WTC11 (cell line): ENCODE data around the gene PIGS. TPM values are rescaled to one million over a fixed set of nuclear protein-coding genes. Genes with fewer than 3 reads are reported as not detected.

Experiments used
- ATAC-seq: fragments of 200-7000 bp; cut with Tn5 transposase; 2 replicates; pipeline ENCODE4 v1.10.0; 2021; ENCODE audit warnings: mild to moderate bottlenecking, moderate library complexity
- CTCF ChIA-PET: fragments of 300-600 bp; sonication (Branson Sonifier 250); formaldehyde crosslinking; loops from one replicate; lab custom pipeline; 2021; ENCODE audit warnings: antibody characterized with exemption; lab: Charles Lee
- POLR2A ChIA-PET: fragments of 350-600 bp; sonication (Branson Sonifier 250); formaldehyde crosslinking; loops from one replicate; lab custom pipeline; 2021; ENCODE audit warnings: antibody characterized with exemption; lab: Charles Lee
- DNase-seq: peaks from one replicate; pipeline ENCODE4 v3.0.0; 2021; ENCODE audit warnings: low spot score
- H3K27ac Mint-ChIP-seq: 2 replicates; pipeline ENCODE4 v1.8.0; 2021; ENCODE audit warnings: mixed read lengths
- H3K27me3 Mint-ChIP-seq: 2 replicates; pipeline ENCODE4 v1.8.0; 2021; ENCODE audit warnings: low read depth, mild to moderate bottlenecking, moderate library complexity, mixed read lengths
- H3K36me3 Mint-ChIP-seq: 2 replicates; pipeline ENCODE4 v1.8.0; 2021; ENCODE audit warnings: mixed read lengths
- H3K4me1 Mint-ChIP-seq: 2 replicates; pipeline ENCODE4 v1.8.0; 2022; ENCODE audit warnings: mixed read lengths
- H3K4me3 Mint-ChIP-seq: 2 replicates; pipeline ENCODE4 v1.8.0; 2021; ENCODE audit warnings: mild to moderate bottlenecking, moderate library complexity, mixed read lengths
- H3K9me3 Mint-ChIP-seq: 2 replicates; pipeline ENCODE4 v1.8.0; 2021; ENCODE audit warnings: mixed read lengths
- CREB1 ChIP-seq: sonication (generic); formaldehyde crosslinking; IDR thresholded peaks from 2 replicates; pipeline ENCODE4 v1.8.0; 2023; ENCODE audit warnings: mild to moderate bottlenecking, missing genetic modification reagents
- CREM ChIP-seq: sonication (generic); formaldehyde crosslinking; IDR thresholded peaks from 2 replicates; pipeline ENCODE4 v1.8.1; 2022; ENCODE audit warnings: mild to moderate bottlenecking, missing genetic modification reagents, moderate library complexity
- NR3C1 ChIP-seq: sonication (generic); formaldehyde crosslinking; conservative IDR thresholded peaks from 2 replicates; pipeline ENCODE4 v1.8.1; 2023; ENCODE audit warnings: low read depth, mild to moderate bottlenecking, missing genetic modification reagents
- PRDM15 ChIP-seq: sonication (generic); formaldehyde crosslinking; IDR thresholded peaks from 2 replicates; pipeline ENCODE4 v1.8.0; 2022; ENCODE audit warnings: missing genetic modification reagents
- RORB ChIP-seq: fragments of 250-450 bp; sonication (Bioruptor Pico); IDR thresholded peaks from 2 replicates; pipeline ENCODE4 v1.9.0; 2021; ENCODE audit warnings: mild to moderate bottlenecking
- TEAD4 ChIP-seq: sonication (generic); formaldehyde crosslinking; IDR thresholded peaks from 2 replicates; pipeline ENCODE4 v1.8.0; 2022; ENCODE audit warnings: mild to moderate bottlenecking, missing genetic modification reagents
- ZNF138 ChIP-seq: sonication (generic); formaldehyde crosslinking; conservative IDR thresholded peaks from 2 replicates; pipeline ENCODE4 v1.8.1; 2022; ENCODE audit warnings: mild to moderate bottlenecking, moderate library complexity, missing genetic modification reagents
- ZNF281 ChIP-seq: sonication (generic); formaldehyde crosslinking; IDR thresholded peaks from 2 replicates; pipeline ENCODE4 v1.8.0; 2023; ENCODE audit warnings: mild to moderate bottlenecking, missing genetic modification reagents
- ZNF317 ChIP-seq: sonication (generic); formaldehyde crosslinking; IDR thresholded peaks from 2 replicates; pipeline ENCODE4 v1.8.1; 2023; ENCODE audit warnings: low read depth, mild to moderate bottlenecking, moderate library complexity, missing genetic modification reagents, borderline replicate concordance
- ZNF425 ChIP-seq: fragments of 250-450 bp; sonication (Bioruptor Pico); conservative IDR thresholded peaks from 2 replicates; pipeline ENCODE4 v1.9.0; 2021; ENCODE audit warnings: mild to moderate bottlenecking
- ZSCAN18 ChIP-seq: fragments of 250-450 bp; sonication (Bioruptor Pico); IDR thresholded peaks from 2 replicates; pipeline ENCODE4 v2.1.2; 2022; ENCODE audit warnings: mild to moderate bottlenecking, moderate library complexity
- total RNA-seq: library from RNA; stranded (reverse); gene quantifications from 3 replicates; pipeline ENCODE4 v1.2.3, GENCODE V29; 2021
- TF ChIP-seq, protein P1 (sequence below): sonication (generic); formaldehyde crosslinking; IDR thresholded peaks from 2 replicates; pipeline ENCODE4 v1.8.1; 2023; ENCODE audit warnings: mild to moderate bottlenecking, missing genetic modification reagents
- TF ChIP-seq, protein P2 (sequence below): sonication (generic); formaldehyde crosslinking; IDR thresholded peaks from 2 replicates; pipeline ENCODE4 v1.8.1; 2023; ENCODE audit warnings: mild to moderate bottlenecking, missing genetic modification reagents, moderate library complexity
- TF ChIP-seq, protein P3 (sequence below): sonication (generic); formaldehyde crosslinking; IDR thresholded peaks from 2 replicates; pipeline ENCODE4 v1.8.1; 2023; ENCODE audit warnings: mild to moderate bottlenecking, missing genetic modification reagents
- TF ChIP-seq, protein P4 (sequence below): sonication (generic); formaldehyde crosslinking; IDR thresholded peaks from 2 replicates; pipeline ENCODE4 v1.8.0; 2022; ENCODE audit warnings: mild to moderate bottlenecking, missing genetic modification reagents
- TF ChIP-seq, protein P5 (sequence below): sonication (generic); formaldehyde crosslinking; IDR thresholded peaks from 2 replicates; pipeline ENCODE4 v1.8.1; 2023; ENCODE audit warnings: mild to moderate bottlenecking, moderate library complexity, missing genetic modification reagents

PIGS gene
- total RNA-seq, 1 experiment from 2014 or later: 50.6 TPM

GRCh38 chr17:28530926-28531325 lies 40.4 kb downstream of the PIGS start:
- Mint-ChIP-seq H3K36me3 (no peaks in the 10 kb centered on the region), H3K4me3 (no peak overlapping the region), H3K27ac (no peak overlapping the region), H3K27me3 (no peaks in the 10 kb centered on the region), H3K4me1 (no peaks in the 10 kb centered on the region), H3K9me3 (no peaks in the 10 kb centered on the region)
- DNase-seq: no peak
- ChIA-PET POLR2A (interaction anchor here (0.5 kb wide), 1 partner anchor 46 kb away, joined by 4 read pairs; no protein-coding TSS in a partner anchor), CTCF (interaction anchor here (1.3 to 2.2 kb wide), 4 partner anchors 15 to 114 kb away, joined by 3 to 5 read pairs (median 4); no protein-coding TSS in a partner anchor)
- TF ChIP-seq TEAD4 (no peak), ZNF317 (CRISPR knock-in tag) (no peak), NR3C1 (no peak), ZNF425 (CRISPR knock-in tag) (no peak), CREM (CRISPR knock-in tag) (no peak), ZNF281 (CRISPR knock-in tag) (no peak), ZNF138 (CRISPR knock-in tag) (no peak), RORB (CRISPR knock-in tag) (no peak), PRDM15 (no peak), CREB1 (CRISPR knock-in tag) (no peak), ZSCAN18 (CRISPR knock-in tag) (no peak)
- TF ChIP-seq, protein P1, sequence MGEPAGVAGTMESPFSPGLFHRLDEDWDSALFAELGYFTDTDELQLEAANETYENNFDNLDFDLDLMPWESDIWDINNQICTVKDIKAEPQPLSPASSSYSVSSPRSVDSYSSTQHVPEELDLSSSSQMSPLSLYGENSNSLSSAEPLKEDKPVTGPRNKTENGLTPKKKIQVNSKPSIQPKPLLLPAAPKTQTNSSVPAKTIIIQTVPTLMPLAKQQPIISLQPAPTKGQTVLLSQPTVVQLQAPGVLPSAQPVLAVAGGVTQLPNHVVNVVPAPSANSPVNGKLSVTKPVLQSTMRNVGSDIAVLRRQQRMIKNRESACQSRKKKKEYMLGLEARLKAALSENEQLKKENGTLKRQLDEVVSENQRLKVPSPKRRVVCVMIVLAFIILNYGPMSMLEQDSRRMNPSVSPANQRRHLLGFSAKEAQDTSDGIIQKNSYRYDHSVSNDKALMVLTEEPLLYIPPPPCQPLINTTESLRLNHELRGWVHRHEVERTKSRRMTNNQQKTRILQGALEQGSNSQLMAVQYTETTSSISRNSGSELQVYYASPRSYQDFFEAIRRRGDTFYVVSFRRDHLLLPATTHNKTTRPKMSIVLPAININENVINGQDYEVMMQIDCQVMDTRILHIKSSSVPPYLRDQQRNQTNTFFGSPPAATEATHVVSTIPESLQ (CRISPR knock-in tag): no peak
- TF ChIP-seq, protein P2, sequence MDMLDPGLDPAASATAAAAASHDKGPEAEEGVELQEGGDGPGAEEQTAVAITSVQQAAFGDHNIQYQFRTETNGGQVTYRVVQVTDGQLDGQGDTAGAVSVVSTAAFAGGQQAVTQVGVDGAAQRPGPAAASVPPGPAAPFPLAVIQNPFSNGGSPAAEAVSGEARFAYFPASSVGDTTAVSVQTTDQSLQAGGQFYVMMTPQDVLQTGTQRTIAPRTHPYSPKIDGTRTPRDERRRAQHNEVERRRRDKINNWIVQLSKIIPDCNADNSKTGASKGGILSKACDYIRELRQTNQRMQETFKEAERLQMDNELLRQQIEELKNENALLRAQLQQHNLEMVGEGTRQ (CRISPR knock-in tag): no peak
- TF ChIP-seq, protein P3, sequence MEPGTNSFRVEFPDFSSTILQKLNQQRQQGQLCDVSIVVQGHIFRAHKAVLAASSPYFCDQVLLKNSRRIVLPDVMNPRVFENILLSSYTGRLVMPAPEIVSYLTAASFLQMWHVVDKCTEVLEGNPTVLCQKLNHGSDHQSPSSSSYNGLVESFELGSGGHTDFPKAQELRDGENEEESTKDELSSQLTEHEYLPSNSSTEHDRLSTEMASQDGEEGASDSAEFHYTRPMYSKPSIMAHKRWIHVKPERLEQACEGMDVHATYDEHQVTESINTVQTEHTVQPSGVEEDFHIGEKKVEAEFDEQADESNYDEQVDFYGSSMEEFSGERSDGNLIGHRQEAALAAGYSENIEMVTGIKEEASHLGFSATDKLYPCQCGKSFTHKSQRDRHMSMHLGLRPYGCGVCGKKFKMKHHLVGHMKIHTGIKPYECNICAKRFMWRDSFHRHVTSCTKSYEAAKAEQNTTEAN (CRISPR knock-in tag): no peak
- TF ChIP-seq, protein P4, sequence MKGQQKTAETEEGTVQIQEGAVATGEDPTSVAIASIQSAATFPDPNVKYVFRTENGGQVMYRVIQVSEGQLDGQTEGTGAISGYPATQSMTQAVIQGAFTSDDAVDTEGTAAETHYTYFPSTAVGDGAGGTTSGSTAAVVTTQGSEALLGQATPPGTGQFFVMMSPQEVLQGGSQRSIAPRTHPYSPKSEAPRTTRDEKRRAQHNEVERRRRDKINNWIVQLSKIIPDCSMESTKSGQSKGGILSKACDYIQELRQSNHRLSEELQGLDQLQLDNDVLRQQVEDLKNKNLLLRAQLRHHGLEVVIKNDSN (CRISPR knock-in tag): no peak
- TF ChIP-seq, protein P5, sequence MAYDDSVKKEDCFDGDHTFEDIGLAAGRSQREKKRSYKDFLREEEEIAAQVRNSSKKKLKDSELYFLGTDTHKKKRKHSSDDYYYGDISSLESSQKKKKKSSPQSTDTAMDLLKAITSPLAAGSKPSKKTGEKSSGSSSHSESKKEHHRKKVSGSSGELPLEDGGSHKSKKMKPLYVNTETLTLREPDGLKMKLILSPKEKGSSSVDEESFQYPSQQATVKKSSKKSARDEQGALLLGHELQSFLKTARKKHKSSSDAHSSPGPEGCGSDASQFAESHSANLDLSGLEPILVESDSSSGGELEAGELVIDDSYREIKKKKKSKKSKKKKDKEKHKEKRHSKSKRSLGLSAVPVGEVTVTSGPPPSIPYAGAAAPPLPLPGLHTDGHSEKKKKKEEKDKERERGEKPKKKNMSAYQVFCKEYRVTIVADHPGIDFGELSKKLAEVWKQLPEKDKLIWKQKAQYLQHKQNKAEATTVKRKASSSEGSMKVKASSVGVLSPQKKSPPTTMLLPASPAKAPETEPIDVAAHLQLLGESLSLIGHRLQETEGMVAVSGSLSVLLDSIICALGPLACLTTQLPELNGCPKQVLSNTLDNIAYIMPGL (CRISPR knock-in tag): no peak
- ATAC-seq: no peak
